Measurements from ENCODE around the gene MAD1L1.

The MAD1L1 gene

DNA sequence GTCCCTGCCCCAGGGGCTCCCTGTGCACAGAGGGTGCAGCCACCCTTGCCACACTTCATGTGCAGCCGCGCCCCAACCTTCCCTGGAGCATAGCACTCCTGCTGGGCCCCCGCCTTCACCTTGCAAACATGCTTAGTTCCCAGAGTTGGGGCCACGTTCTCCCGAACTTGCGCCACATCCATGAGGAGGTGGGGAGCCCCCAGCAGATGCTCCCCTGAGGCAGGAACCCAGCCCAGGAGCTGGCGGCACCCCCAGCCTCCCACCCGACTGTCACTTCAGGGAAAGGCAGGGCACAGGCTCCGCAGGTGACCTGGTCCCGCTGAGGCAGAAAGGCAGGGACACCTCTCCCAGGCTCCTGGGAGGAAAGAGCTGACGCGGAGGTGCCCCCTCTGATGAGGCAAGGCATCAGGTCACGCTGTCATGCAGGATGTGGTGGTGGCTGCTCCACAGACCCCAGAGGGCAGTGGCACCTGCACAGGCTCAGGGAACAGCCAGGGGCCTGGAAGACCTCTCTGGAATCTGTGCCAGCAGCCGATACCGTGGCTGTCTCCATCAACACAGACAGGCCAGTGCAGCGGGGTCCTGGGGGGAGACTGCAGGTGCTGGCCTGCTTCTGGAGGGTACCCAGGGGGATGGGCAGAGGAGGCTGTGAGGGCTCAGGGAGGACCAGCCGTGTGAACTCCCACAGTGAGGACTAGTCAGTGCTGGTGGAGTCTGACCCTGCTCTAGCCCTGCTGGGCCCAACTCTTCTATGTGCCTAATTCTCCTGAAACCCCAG, 221.3 kb downstream of the MAD1L1 start:
- no peaks in the 10 kb centered on the region for H3K4me1 ChIP-seq (ENCODE audit: low read depth, poor library complexity, severe bottlenecking)
- no peak overlapping the region for H3K4me3 ChIP-seq (IDR thresholded peaks at IDR 0.05; ENCODE audit: insufficient read depth, low read depth, low read length)
- no peaks in the 10 kb centered on the region for H3K27me3 ChIP-seq (ENCODE audit: insufficient read depth, low read depth)
- H3K27ac ChIP-seq = no peak overlapping the region
- H3K79me2 ChIP-seq (ENCODE audit: insufficient read depth, low read depth) = no peaks in the 10 kb centered on the region
- no peaks in the 10 kb centered on the region for H4K20me1 ChIP-seq (ENCODE audit: insufficient read depth)
- H3K4me2 ChIP-seq = no peak overlapping the region
- H3K36me3 ChIP-seq (ENCODE audit: insufficient read depth) = no peaks in the 10 kb centered on the region
- no peak overlapping the region for H2AFZ ChIP-seq (ENCODE audit: low read depth)
- H3K9ac ChIP-seq = no peak overlapping the region
- TF ChIP-seq CTCF (conservative IDR thresholded peaks at IDR 0.05; ENCODE audit: low read depth, low read length) = no peak

DNA sequence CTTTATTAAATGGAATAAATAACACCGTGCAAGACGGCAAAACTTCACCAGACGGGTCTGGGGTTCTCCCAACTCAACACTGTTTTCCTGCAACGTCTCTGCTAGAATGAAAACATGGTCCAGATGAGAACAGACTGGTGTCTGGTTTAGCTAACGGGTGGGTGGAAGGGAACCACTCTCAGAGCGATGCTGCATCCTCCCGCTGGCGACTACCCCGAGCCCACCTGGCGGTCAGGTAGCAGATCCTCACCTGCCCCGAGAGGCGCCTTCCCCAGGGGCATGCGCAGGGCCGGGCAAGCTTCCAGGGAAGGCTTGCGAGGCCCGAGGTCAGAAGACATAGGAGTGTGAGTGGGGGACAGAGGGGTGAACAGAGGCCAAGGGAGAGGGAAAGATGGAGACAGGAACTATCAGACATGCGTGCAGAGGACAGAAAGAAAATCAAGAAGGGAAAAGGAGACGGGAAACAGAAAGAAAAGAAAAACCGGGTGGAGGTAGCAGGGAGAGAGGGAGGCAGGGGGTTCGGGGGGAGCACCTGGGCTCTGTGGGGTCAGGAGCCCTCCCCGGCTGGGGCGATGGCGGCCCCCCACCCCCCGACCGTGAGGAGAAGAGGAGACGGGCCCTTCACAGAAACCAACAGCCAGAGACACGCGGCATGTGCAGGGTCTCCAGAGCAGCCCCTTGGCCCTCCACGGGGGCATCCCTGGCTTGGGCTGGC, 222.0 kb downstream of the MAD1L1 start:
- Histone ChIP-seq H4K20me1 (ENCODE audit: insufficient read depth) (no peaks in the 10 kb centered on the region), H3K4me1 (ENCODE audit: low read depth, poor library complexity, severe bottlenecking) (no peaks in the 10 kb centered on the region), H3K36me3 (ENCODE audit: insufficient read depth) (no peaks in the 10 kb centered on the region), H3K27me3 (ENCODE audit: insufficient read depth, low read depth) (no peaks in the 10 kb centered on the region), H2AFZ (ENCODE audit: low read depth) (no peak overlapping the region), H3K9ac (no peak overlapping the region), H3K79me2 (ENCODE audit: insufficient read depth, low read depth) (no peaks in the 10 kb centered on the region), H3K4me3 (IDR thresholded peaks at IDR 0.05; ENCODE audit: insufficient read depth, low read depth, low read length) (no peak overlapping the region), H3K27ac (no peak overlapping the region), H3K4me2 (no peak overlapping the region)
- no peak for TF ChIP-seq CTCF (conservative IDR thresholded peaks at IDR 0.05; ENCODE audit: low read depth, low read length)

DNA sequence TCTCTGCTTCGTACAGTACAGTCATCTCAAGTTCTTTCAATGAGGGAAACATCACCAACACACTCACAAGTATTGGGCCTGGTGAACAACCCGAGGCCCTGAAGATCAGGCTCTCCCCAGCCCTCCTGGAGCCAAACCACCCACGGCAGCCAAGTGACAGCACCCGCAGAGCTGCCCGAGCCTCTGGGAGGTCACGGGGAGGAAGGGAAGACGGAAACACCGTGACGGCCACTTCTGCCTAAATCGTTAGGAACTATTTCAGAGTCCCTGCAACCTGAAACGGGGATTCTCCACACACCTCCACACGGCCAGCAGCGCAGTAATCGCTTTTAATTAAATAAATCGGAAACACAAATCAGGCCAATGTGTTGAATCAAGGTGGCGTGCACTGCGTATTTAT, 222.6 kb downstream of the MAD1L1 start:
- Histone ChIP-seq H3K79me2 (ENCODE audit: insufficient read depth, low read depth) (no peaks in the 10 kb centered on the region), H3K4me1 (ENCODE audit: low read depth, poor library complexity, severe bottlenecking) (no peaks in the 10 kb centered on the region), H3K4me3 (IDR thresholded peaks at IDR 0.05; ENCODE audit: insufficient read depth, low read depth, low read length) (no peak overlapping the region), H3K36me3 (ENCODE audit: insufficient read depth) (no peaks in the 10 kb centered on the region), H3K27me3 (ENCODE audit: insufficient read depth, low read depth) (no peaks in the 10 kb centered on the region), H2AFZ (ENCODE audit: low read depth) (no peak overlapping the region), H3K9ac (no peak overlapping the region), H3K27ac (no peak overlapping the region), H3K4me2 (no peak overlapping the region), H4K20me1 (ENCODE audit: insufficient read depth) (no peaks in the 10 kb centered on the region)
- no peak for TF ChIP-seq CTCF (conservative IDR thresholded peaks at IDR 0.05; ENCODE audit: low read depth, low read length)

GRCh38 chr7:2009541-2010001, 223.2 kb downstream of the MAD1L1 start:
- H3K27ac ChIP-seq = no peak overlapping the region
- TF ChIP-seq CTCF (conservative IDR thresholded peaks at IDR 0.05; ENCODE audit: low read depth, low read length) = no peak
- H3K4me3 ChIP-seq (IDR thresholded peaks at IDR 0.05; ENCODE audit: insufficient read depth, low read depth, low read length) = no peak overlapping the region
- no peaks in the 10 kb centered on the region for H3K79me2 ChIP-seq (ENCODE audit: insufficient read depth, low read depth)
- H4K20me1 ChIP-seq (ENCODE audit: insufficient read depth) = no peaks in the 10 kb centered on the region
- no peaks in the 10 kb centered on the region for H3K36me3 ChIP-seq (ENCODE audit: insufficient read depth)
- no peak overlapping the region for H2AFZ ChIP-seq (ENCODE audit: low read depth)
- no peaks in the 10 kb centered on the region for H3K27me3 ChIP-seq (ENCODE audit: insufficient read depth, low read depth)
- H3K4me1 ChIP-seq (ENCODE audit: low read depth, poor library complexity, severe bottlenecking) = no peaks in the 10 kb centered on the region
- H3K9ac ChIP-seq = no peak overlapping the region
- no peak overlapping the region for H3K4me2 ChIP-seq
